ENCODE data around the gene PABPN1. TPM values are rescaled to one million over a fixed set of nuclear protein-coding genes. Genes with fewer than 3 reads are reported as not detected.

PABPN1 gene
- total and polyA plus RNA-seq, 10 donors: 52.1 to 152 (median 132) TPM

DNA sequence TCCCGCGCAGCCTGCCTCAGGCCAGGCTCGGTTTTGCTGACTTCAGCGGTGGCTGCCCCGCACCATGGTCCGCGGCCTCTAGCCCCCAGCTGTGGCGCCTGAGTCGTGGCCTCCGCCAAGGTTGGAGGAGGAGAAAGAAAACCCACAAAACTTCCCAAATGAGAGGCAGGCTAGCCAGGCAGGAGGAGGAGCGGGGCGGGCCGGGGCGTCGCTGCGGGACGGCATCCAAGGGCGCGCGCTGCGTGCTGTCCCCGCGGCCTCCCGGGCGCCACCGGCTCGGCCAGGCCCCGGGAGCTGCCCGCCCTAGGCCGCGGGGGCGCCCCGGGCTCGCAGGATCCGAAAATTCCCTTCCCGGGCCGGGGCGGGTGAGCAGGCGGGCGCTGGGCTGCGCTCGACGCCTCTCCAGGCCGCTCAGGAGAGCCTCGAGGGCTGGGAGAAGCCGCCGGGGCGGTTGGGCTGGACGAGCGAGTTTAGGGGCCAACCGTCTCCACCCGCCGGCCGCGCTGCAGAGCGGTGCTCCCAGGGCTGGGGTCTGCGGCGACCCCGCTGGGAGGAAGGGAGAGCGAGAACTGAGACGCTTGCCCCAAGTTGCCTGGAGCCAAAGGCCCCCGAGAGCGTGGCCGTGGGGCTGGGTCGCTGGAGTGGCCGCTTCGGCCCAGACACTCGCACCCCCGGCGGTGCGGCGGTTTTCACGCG is 43.9 kb downstream of the PABPN1 start, which contains the start of gene EFS:
EFS (minus strand) TSS at position 137 of the 696 bp plus-strand sequence. CDS start 147 bp downstream, outside the sequence.
- WGBS, 5 donors: 2 to 6% (median 4%) methylated on average over 28 to 74 of the region's 74 CpGs
- TF ChIP-seq, protein P1, sequence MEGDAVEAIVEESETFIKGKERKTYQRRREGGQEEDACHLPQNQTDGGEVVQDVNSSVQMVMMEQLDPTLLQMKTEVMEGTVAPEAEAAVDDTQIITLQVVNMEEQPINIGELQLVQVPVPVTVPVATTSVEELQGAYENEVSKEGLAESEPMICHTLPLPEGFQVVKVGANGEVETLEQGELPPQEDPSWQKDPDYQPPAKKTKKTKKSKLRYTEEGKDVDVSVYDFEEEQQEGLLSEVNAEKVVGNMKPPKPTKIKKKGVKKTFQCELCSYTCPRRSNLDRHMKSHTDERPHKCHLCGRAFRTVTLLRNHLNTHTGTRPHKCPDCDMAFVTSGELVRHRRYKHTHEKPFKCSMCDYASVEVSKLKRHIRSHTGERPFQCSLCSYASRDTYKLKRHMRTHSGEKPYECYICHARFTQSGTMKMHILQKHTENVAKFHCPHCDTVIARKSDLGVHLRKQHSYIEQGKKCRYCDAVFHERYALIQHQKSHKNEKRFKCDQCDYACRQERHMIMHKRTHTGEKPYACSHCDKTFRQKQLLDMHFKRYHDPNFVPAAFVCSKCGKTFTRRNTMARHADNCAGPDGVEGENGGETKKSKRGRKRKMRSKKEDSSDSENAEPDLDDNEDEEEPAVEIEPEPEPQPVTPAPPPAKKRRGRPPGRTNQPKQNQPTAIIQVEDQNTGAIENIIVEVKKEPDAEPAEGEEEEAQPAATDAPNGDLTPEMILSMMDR (IDR thresholded peaks at IDR 0.05 in 8 of 11, conservative IDR thresholded peaks at IDR 0.05 in 3 of 11): no peak
- TF ChIP-seq POLR2AphosphoS5 (IDR thresholded peaks at IDR 0.05): peak in 1 of 3 donors; percentile 24
- Histone ChIP-seq H3K27me3 (replicated peaks in 1 of 7) (peaks cover 0 to 64% (median 26%) of the 10 kb centered on the region in 7 donors), H3K4me3 (peak within 1 kb of the TSS; percentile 4 to 60 (median 30)), H3K27ac (peak within 1 kb of the TSS; percentile 13 to 82 (median 76)), H3K4me1 (peaks cover 0 to 16% (median 11%) of the 10 kb centered on the region in 6 donors), H3K36me3 (no peaks in the 10 kb centered on the region), H3K9me3 (no peaks in the 10 kb centered on the region)
- peak; percentile 61 for DNase-seq
- intact Hi-C loops (cut with DNase I; ENCODE audit: low total_unique reads): no loop called here

DNA sequence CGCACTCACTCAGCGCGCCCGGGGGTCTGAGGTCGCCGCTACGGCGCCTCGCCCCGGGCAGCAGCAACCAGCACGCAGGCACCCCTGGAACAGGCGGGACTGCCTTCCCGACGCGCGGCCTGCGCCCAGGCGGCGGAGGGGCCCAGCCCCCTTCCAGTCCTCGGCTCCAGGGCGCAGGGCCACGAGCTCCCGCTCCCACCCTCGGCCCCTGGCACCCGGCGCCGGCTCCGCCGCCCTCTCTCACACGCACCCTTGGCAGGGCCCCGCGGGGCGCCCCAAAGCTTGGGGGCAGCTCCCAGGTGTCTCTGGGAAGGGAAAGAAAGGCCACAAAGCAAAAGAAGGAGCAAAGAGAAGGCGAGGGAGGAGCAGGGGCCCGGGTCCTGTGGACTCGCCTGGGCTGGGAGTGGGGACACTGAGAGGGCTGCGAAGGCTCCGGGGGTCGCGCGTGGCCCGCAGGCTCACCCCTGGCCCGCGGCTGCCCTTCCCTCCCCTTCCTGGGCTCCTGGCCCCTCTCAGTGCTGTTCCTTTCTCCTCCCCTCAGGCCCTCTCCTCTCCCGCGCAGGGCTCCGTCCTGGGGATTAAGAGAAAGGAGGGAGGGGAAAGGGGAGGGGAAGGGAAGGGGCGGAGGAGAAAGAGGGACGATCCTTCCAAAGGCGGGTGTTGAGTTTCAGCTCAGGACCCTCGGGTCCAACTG is 44.6 kb downstream of the PABPN1 start:
- Histone ChIP-seq H3K4me1 (peaks cover 0 to 16% (median 11%) of the 10 kb centered on the region in 6 donors), H3K36me3 (no peaks in the 10 kb centered on the region), H3K9me3 (no peaks in the 10 kb centered on the region), H3K27me3 (replicated peaks in 1 of 7) (peaks cover 0 to 71% (median 26%) of the 10 kb centered on the region in 7 donors), H3K4me3 (peak overlapping the region; percentile 4 to 60 (median 30)), H3K27ac (peak overlapping the region in 7 of 8 donors; percentile 72 to 82 (median 76))
- no peak for TF ChIP-seq POLR2A (IDR thresholded peaks at IDR 0.05)
- peak in 2 of 3 donors; percentile 50 to 63 for TF ChIP-seq POLR2AphosphoS5 (IDR thresholded peaks at IDR 0.05)
- intact Hi-C loops (cut with DNase I; ENCODE audit: low total_unique reads): no loop called here
- WGBS, 5 donors: 6 to 10% (median 9%) methylated on average over 40 to 51 of the region's 51 CpGs
- DNase-seq: peak; percentile 62

DNA sequence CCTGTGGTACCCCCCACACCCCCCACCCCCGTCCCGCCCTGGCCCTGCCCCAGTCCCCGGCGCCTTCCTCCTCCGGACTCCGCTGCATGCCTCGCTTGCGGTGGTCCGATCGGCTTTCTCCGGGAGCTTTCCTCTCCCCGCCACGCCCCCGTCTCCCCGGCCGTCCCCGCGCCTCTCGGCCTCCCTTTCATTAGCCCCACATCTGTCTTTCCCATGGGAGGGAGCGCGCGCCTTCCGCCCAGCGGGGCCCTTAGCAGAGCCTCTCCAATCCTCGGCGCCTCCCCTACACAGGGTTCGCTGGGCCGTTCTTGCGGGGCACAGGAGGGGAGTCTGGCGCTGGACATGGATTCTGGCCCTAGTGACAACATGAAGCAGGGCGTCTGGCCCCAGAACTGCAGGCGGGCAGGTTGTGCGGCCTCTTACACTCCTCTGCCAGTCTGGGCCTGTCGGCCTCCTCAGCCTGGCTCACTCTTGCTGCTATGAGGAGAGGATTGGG is 45.2 kb downstream of the PABPN1 start:
- Histone ChIP-seq H3K27ac (peak overlapping the region in 7 of 8 donors; percentile 72 to 82 (median 76)), H3K4me3 (peak overlapping the region in 4 of 8 donors; percentile 31 to 60 (median 38)), H3K9me3 (no peaks in the 10 kb centered on the region), H3K4me1 (peaks cover 0 to 16% (median 11%) of the 10 kb centered on the region in 6 donors), H3K27me3 (replicated peaks in 1 of 7) (peaks cover 0 to 72% (median 26%) of the 10 kb centered on the region in 7 donors), H3K36me3 (no peaks in the 10 kb centered on the region)
- TF ChIP-seq, protein P1 (IDR thresholded peaks at IDR 0.05 in 8 of 11, conservative IDR thresholded peaks at IDR 0.05 in 3 of 11): no peak
- TF ChIP-seq POLR2AphosphoS5 (IDR thresholded peaks at IDR 0.05): no peak
- TF ChIP-seq POLR2A (IDR thresholded peaks at IDR 0.05): no peak
- intact Hi-C loops (cut with DNase I; ENCODE audit: low total_unique reads): no loop called here
- WGBS, 5 donors: 50 to 74% (median 60%) methylated on average over 22 to 34 of the region's 34 CpGs
- DNase-seq: peak; percentile 70

DNA sequence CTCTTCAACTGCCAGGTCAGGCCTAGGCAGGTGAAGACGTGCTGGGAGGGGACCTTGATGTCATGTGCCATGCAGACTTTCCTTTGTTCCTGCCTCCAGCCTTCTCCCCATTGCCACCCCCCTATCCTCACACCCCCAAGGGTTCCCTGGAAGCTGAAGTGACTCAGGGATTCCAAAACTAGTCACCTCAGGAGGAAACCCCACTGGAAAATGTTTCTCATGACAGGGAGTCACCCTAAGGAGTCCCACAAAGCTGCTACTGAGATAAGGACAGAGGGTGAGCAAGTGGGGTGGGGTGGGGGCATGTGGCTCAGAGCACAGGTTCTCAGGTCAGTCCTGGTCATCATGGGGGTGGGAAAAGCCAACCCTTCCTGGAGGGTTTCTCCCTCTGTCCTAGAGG is 49.0 kb downstream of the PABPN1 start:
- no peaks in the 10 kb centered on the region for H3K36me3 ChIP-seq
- peak; percentile 29 for DNase-seq
- 45 to 100% (median 70%) methylated on average over 1 of the region's 1 CpG for WGBS, 5 donors
- no peak overlapping the region for H3K4me3 ChIP-seq
- peaks cover 0 to 46% (median 15%) of the 10 kb centered on the region in 7 donors for H3K27me3 ChIP-seq (replicated peaks in 1 of 7)
- TF ChIP-seq POLR2AphosphoS5 (IDR thresholded peaks at IDR 0.05) (no peak), POLR2A (IDR thresholded peaks at IDR 0.05) (no peak)
- TF ChIP-seq, protein P1 (IDR thresholded peaks at IDR 0.05 in 8 of 11, conservative IDR thresholded peaks at IDR 0.05 in 3 of 11): no peak
- intact Hi-C loops (cut with DNase I; ENCODE audit: low total_unique reads): no loop called here
- peaks cover 0 to 16% (median 8%) of the 10 kb centered on the region in 6 donors for H3K4me1 ChIP-seq
- no peaks in the 10 kb centered on the region for H3K9me3 ChIP-seq
- no peak overlapping the region for H3K27ac ChIP-seq
